Calu3 (cell line): Measurements from ENCODE around the gene DGLUCY. TPM values are rescaled to one million over a fixed set of nuclear protein-coding genes. Genes with fewer than 3 reads are reported as not detected.

Experiments
- BruUV-seq: library from RNA; stranded (reverse); fragments of 400-500 nt; replicated peaks from 2 replicates; lab custom pipeline; 2021; lab: Mats Ljungman, UMichigan
- CTCF ChIA-PET: fragments of 300-600 bp; sonication (Branson Sonifier 250); formaldehyde crosslinking; loops from one replicate; lab custom pipeline; 2022; ENCODE audit warnings: antibody characterized with exemption; lab: Charles Lee
- DNase-seq: peaks from one replicate; pipeline ENCODE4 v3.0.0; 2022
- H3K27ac Mint-ChIP-seq: one replicate; pipeline ENCODE4 v1.8.0; 2022; ENCODE audit warnings: mixed read lengths; ENCODE audit not compliant: unreplicated experiment
- H3K27me3 Mint-ChIP-seq: one replicate; pipeline ENCODE4 v1.8.0; 2022; ENCODE audit warnings: mixed read lengths; ENCODE audit not compliant: unreplicated experiment
- H3K36me3 Mint-ChIP-seq: one replicate; pipeline ENCODE4 v1.8.0; 2022; ENCODE audit warnings: mild to moderate bottlenecking, moderate library complexity, mixed read lengths; ENCODE audit not compliant: insufficient read depth, unreplicated experiment
- H3K4me1 Mint-ChIP-seq: one replicate; pipeline ENCODE4 v1.8.0; 2022; ENCODE audit warnings: mild to moderate bottlenecking, low read depth, mixed read lengths; ENCODE audit not compliant: unreplicated experiment
- H3K4me3 Mint-ChIP-seq: one replicate; pipeline ENCODE4 v1.8.0; 2022; ENCODE audit warnings: mild to moderate bottlenecking, low read depth, moderate library complexity, mixed read lengths; ENCODE audit not compliant: unreplicated experiment
- H3K9me3 Mint-ChIP-seq: one replicate; pipeline ENCODE4 v1.8.0; 2022; ENCODE audit warnings: low read depth, mixed read lengths; ENCODE audit not compliant: unreplicated experiment
- intact Hi-C: fragments of 100-400 bp; cut with micrococcal nuclease; formaldehyde crosslinking; loops from one replicate; pipeline ENCODE4 v1.10.0; 2022; ENCODE audit not compliant: unreplicated experiment
- total RNA-seq: library from RNA; stranded (reverse); gene quantifications from 2 replicates; pipeline ENCODE4 v1.2.3, GENCODE V29; 2022
- TF ChIP-seq, protein P1 (sequence below): fragments of 200-600 bp; IDR thresholded peaks from one replicate; pipeline ENCODE4 v1.8.0; 2022; ENCODE audit warnings: antibody characterized with exemption; ENCODE audit not compliant: unreplicated experiment

The DGLUCY gene
- total RNA-seq, 1 experiment from 2014 or later = 69.3 TPM

DNA sequence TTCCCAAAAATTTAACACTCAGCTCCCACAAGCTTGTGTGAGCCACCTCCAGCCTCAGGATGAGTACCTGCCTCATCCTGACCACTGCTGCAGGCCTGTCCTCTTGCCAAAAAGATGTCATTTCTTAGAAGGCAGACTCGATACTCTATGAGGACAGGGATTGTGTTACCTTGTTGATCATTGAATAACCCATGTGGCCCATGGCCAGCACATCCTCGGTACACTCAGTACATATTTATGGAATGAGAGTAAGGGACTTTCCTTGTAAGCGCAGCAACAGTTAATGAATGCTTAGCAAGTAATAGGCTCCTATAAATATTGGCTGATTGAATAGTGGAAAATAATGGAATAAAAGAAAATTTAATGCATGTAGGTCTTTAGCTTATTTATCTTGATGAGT lies 15.3 kb upstream of the DGLUCY start:
- CTCF ChIA-PET = interaction anchor here (1.1 kb wide), 1 partner anchor 16 kb away, joined by 4 read pairs; no protein-coding TSS in a partner anchor
- H3K27ac Mint-ChIP-seq = no peak overlapping the region
- intact Hi-C loops = no loop called here
- no peaks in the 10 kb centered on the region for H3K27me3 Mint-ChIP-seq
- peaks cover 9% of the 10 kb centered on the region for H3K4me1 Mint-ChIP-seq
- DNase-seq = no peak
- no peaks in the 10 kb centered on the region for H3K9me3 Mint-ChIP-seq
- no peaks in the 10 kb centered on the region for H3K36me3 Mint-ChIP-seq
- TF ChIP-seq, protein P1, sequence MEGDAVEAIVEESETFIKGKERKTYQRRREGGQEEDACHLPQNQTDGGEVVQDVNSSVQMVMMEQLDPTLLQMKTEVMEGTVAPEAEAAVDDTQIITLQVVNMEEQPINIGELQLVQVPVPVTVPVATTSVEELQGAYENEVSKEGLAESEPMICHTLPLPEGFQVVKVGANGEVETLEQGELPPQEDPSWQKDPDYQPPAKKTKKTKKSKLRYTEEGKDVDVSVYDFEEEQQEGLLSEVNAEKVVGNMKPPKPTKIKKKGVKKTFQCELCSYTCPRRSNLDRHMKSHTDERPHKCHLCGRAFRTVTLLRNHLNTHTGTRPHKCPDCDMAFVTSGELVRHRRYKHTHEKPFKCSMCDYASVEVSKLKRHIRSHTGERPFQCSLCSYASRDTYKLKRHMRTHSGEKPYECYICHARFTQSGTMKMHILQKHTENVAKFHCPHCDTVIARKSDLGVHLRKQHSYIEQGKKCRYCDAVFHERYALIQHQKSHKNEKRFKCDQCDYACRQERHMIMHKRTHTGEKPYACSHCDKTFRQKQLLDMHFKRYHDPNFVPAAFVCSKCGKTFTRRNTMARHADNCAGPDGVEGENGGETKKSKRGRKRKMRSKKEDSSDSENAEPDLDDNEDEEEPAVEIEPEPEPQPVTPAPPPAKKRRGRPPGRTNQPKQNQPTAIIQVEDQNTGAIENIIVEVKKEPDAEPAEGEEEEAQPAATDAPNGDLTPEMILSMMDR = no peak
- H3K4me3 Mint-ChIP-seq = no peak overlapping the region
- no TSS peak for BruUV-seq

DNA sequence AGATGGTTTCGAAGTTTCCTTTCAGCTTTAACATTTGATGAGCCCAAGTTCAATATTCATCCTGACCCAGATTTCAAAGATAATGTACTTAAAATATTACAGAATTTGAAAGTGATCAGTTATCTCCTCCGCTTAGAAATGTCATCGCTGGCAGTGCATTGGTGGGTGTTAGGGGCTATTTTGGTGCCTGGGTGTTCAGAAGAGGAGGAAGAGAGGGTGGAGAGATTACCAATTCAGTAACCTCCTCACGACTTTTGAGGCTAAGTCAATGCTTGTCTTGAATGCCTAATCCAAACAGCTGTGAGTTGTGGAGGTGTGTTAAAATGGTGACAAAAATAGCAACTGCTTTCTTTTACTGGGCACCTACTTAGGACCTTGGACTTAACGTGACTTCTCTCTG lies 13.8 kb upstream of the DGLUCY start:
- intact Hi-C loops = no loop called here
- H3K36me3 Mint-ChIP-seq = no peaks in the 10 kb centered on the region
- TF ChIP-seq, protein P1 = no peak
- peaks cover 9% of the 10 kb centered on the region for H3K4me1 Mint-ChIP-seq
- BruUV-seq = no TSS peak
- no peak overlapping the region for H3K4me3 Mint-ChIP-seq
- DNase-seq = no peak
- no peaks in the 10 kb centered on the region for H3K9me3 Mint-ChIP-seq
- CTCF ChIA-PET = interaction anchor here (0.7 kb wide), 1 partner anchor 224 kb away, joined by 3 read pairs; no protein-coding TSS in a partner anchor
- no peaks in the 10 kb centered on the region for H3K27me3 Mint-ChIP-seq
- no peak overlapping the region for H3K27ac Mint-ChIP-seq

DNA sequence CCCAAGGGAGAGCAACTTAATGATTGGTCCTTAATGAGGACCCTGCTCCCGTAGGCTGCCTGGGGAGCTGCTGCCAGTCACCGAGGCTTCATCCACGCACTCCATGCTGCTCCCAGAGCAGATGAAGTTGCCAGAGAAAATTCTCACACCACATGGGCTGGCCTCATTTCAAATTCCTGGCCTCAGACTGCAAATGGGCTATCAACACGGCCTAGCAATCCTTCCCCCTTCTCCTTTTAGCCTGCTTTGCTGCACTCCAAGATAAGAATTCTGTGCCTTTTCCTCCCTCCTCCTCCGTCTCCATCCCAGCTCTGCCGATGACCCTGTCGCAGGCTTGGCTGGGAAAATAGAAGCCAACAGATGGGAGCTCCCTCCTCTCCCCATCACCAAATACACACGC lies 10.8 kb upstream of the DGLUCY start:
- CTCF ChIA-PET = interaction anchor here (0.6 kb wide), 1 partner anchor 24 kb away, joined by 4 read pairs; no protein-coding TSS in a partner anchor
- Mint-ChIP-seq H3K4me1 (peaks cover 9% of the 10 kb centered on the region), H3K4me3 (no peak overlapping the region), H3K27ac (no peak overlapping the region), H3K27me3 (no peaks in the 10 kb centered on the region), H3K36me3 (no peaks in the 10 kb centered on the region), H3K9me3 (no peaks in the 10 kb centered on the region)
- BruUV-seq = no TSS peak
- intact Hi-C loops = no loop called here
- TF ChIP-seq, protein P1 = no peak
- no peak for DNase-seq

DNA sequence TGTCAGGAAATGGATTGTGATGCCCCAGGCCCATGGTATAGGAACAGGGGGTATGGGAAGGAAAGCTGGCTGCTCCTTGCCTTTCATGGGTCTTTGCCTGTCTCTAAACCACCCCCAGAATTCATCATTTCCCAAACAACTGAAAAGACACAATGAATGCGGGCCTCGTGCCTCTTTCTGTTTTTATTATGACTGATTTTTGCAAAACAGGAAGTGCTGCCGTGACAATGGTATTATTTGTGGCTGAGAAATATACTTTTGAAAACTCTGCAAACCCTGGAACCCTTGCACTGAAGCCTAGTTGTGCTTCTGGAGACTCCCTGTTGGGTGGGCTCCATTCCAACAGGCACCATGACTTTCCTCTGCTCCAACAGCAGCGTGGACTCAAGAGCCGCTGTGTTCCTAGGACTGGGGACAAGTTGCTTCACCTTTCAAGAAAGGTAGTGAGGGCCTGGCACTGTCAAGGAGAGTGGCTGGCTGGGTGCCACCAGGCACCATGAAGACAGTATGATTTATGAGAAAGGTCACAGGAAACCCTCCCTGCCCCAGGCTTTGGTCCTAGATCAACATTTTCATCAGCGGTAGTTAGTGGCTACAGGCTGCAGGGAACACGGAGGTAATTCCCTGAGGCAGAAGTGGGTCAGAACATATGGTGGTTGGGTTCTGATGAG lies 4.8 kb upstream of the DGLUCY start:
- H3K9me3 Mint-ChIP-seq = no peaks in the 10 kb centered on the region
- H3K4me3 Mint-ChIP-seq = no peak overlapping the region
- BruUV-seq = no TSS peak

More for the DNA sequence above, 4.8 kb upstream of the DGLUCY start:
- TF ChIP-seq, protein P1 = no peak
- Mint-ChIP-seq H3K27ac (no peak overlapping the region), H3K36me3 (peaks cover 6% of the 10 kb centered on the region), H3K27me3 (no peaks in the 10 kb centered on the region), H3K4me1 (peaks cover 15% of the 10 kb centered on the region)
- intact Hi-C loops = no loop called here
- DNase-seq = no peak
- CTCF ChIA-PET = no interaction called here
